ENCODE measurements around the gene LTC4S.

DNA sequence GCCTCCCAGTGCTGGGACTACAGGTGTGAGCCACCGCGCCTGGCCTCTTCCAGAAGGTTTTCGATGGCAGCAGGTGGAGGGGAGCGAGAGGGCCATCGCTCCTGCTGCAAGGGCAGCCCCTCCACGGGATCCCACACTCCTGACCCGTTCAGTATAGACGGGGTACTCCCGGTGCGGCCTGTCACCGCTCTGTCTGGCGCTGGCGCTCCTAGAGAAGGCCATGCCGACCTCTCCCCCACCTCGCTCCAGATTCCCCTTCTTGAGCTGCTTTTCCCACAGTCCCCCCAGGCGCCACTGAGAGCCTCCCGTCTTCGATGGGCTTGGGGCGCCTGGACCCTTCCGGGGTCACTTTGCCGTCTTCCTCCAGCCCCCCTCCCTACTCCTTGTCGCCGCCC is 22.6 kb downstream of the LTC4S start:
- no peak for TF ChIP-seq CTCF (IDR thresholded peaks at IDR 0.05)
- no peak for TF ChIP-seq POLR2A (IDR thresholded peaks at IDR 0.05)

All from esophagus squamous epithelium (tissue), 4 donors.